GM21786 (cell line): ENCODE measurements around the gene MTCH2.
A peak's percentile ranks its signal among the peaks of the same experiment; 100 is the strongest.
"Not testable (repeated sequence)": the region's sequence is repeated elsewhere in the genome, so short reads cannot be mapped to it uniquely, and the experiment has no call there.

Experiments
- ATAC-seq: cut with Tn5 transposase; IDR thresholded peaks from one replicate; pipeline ENCODE4 v1.9.1; 2021; ENCODE audit not compliant: unreplicated experiment

Gene MTCH2

DNA sequence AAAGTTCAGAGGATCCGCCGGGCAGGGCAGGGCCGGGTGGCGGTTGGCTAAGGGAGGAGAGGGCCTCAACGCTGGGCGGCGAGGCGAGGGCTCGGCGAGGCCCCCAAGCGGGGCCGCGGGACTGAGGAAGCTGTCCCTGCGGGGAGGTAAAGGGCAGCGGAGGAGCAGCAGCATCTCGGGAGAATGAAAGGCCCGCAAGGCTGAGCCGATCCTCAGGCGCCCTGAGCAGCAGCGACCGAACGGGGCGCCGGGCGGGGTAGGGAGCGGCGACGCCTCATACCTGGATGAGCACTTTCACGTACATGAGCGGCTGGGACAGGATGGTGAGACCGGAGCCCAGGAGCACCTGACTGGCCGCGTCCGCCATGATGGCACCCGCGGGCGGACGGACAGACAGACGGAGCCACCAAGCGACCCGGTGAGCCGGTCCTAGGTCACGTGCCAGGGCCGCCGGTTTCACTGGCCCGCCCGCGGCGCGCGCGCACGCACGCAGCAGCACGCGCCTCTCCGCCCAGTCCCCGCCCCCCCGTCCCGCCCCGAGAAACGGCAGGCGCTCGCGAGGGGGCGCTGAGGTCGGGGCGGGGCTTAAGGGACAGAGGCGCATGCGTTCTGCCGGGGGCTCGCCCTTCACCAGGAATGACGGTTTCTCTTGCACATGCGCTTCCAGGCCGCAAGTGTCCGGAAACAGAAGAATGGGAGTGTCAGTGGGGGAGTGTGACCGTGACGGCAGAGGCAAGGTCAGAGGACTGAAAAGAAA lies at the start of gene MTCH2:
TSS of gene MTCH2 (minus strand) at position 461 of the 757 bp plus-strand sequence. CDS start at position 367, 94 bp downstream.
- ATAC-seq: peak; percentile 87

DNA sequence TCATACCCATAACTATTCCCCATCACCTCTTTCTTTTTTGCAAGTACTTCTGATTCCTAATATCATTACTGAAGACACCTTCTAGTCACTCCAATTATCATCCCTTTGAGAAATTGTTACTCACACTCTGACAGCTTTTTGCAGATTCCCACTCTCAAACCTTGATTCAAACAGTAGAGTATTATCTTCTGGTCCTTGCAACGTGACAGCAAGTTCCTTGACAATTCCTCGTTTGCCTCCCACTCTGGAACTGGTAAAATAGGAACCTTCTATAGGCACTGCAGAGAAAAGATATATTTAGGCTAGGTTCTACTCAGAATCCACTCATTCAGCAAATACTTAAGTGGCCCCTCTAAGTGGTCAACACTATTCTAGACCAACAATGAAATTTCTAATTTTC lies 49.6 kb upstream of the MTCH2 start:
- no peak for ATAC-seq

GRCh38 chr11:47689480-47689879 lies 47.1 kb upstream of the MTCH2 start:
- no peak for ATAC-seq

DNA sequence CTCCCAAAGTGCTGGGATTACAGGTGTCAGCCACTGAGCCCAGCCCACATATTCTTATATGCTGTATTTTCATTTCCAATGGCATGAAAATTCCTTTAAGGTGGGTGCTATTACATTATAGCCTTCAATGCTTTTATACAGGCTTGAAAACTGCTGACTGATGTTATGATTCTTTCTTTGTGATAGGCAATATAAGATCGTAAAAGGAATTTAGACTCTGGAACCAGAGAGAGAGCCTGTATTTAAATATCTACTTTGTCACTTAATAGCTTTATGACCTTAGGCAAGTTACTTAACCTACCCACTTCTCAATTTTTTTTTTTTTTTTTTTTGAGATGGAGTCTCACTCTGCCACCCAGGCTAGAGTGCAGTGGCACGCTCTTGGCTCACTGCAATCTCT lies 46.6 kb upstream of the MTCH2 start:
- no peak for ATAC-seq

DNA sequence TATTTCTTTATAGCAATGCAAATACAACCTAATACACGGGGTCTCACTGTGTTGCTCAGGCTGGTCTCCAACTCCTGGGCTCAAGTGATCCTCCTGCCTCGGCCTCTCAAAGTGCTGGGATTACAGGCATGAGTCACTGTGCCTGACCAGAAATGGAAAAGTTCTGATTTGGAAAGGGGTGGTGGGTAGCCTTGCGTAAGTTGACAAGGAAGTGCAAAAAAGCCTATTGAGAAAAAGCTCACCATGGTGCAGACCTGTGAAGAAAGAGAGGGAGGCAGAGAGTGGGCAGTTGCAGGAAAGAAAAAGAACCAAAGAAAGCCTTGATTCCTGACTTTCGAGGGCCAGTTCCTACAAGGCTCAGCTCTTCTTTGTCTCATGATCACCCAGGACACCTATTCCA lies 45.8 kb upstream of the MTCH2 start:
- no peak for ATAC-seq

DNA sequence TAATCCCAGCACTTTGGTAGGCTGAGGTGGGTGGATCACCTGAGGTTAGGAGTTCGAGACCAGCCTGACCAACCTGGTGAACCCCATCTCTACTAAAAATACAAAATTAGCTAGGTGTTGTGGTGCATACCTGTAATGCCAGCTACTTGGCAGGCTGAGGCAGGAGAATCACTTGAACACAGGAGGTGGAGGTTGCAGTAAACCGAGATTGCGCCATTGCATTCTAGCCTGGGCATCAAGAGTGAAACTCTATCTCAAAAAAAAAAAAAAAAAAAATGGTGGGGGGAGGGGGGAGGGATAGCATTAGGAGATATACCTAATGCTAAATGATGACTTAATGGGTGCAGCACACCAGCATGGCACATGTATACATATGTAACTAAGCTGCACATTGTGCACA lies 44.3 kb upstream of the MTCH2 start:
- ATAC-seq: not testable (repeated sequence)

DNA sequence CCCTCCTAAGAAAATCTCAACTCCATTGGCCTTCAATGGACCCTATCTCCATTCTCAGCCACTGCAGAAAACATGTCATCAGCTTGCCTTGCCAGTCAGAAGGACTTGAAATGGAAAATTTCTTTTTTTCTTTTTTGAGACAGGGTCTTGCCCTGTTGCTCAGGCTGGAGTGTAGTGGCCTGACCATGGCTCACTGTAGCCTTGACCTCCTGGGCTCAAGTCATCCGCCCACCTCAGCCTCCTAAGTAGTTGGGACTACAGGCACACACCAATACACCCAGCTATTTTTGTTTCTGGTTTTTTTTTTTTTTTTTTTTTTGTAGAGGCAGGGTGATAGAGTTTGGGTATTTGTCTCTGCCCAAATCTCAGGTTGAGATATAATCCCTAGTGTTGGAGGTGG lies 43.8 kb upstream of the MTCH2 start:
- ATAC-seq: no peak

GRCh38 chr11:47675851-47676250 lies 33.5 kb upstream of the MTCH2 start:
- no peak for ATAC-seq

GRCh38 chr11:47672283-47672730 lies 29.9 kb upstream of the MTCH2 start:
- ATAC-seq: no peak

DNA sequence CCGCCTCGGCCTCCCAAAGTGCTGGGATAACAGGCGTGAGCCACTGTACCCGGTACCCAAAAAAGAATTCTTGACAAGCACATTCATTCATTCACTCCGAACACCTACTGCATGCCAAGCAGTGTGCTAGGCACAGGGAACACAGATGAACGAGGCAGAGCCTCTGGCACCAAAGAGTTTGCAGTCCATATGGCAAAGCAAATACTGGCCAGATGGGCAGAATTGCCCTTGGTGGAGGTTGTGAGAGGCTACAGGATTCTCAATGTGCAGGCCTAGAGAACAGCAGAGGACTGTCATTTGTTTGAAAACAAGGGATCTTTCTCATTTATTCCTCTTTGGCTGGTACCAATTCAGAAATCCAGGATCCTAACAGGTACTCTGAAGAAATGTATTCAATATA lies 27.5 kb upstream of the MTCH2 start:
- no peak for ATAC-seq

DNA sequence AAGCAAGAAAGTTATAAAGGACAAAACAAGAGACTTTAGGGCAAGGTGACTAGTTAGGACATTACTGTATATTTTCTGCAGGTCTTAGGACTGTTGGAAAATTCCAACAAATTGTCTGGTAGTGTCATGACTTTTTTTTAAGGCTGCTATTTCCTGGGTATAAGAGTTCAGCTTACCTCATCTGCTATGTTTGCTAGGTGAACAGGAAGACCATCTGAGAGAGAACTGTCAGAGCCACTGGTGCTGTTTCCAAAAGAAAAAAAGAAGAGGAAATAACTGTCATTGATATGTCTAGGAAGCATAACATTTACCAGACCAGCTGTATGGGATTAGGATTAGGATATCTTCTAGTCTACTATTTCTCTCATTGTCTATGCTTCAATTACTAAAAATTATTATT lies 26.3 kb upstream of the MTCH2 start:
- no peak for ATAC-seq

GRCh38 chr11:47667555-47667954 lies 25.2 kb upstream of the MTCH2 start:
- ATAC-seq: no peak

DNA sequence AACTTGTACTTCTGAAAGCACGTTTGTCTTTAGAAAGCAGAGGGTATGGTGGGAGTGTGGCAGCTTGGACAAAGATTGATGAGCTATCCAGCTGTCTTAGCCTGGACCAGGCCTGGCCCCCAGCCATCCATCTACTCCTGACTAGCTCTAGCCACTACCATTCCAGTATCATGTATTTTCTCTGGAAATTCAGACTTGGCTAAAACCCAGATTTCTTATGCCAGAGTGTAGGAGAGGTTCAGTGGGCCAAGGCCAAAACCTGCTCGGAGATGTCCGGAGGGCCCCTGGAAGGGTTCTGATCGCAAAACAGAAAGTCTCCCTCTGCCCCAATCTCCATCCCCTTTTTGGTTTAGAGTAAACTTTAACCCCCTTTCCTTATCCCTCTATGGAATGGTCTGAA lies 24.8 kb upstream of the MTCH2 start:
- no peak for ATAC-seq

DNA sequence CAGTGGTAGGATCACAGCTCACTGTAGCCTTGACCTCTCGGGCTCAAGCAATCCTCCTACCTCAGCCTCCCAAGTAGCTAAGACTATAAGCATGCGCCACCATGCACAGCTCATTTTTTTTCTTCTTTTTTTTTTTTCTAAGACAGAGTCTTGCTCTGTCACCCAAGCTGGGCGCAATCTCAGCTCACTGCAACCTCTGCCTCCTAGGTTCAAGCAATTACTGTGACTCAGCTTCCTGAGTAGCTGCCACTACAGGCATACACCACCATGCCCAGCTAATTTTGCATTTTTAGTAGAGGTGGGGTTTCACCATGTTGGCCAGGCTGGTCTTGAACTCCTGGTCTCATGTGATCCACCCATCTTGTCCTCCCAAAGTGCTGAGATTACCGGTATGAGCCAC lies 22.6 kb upstream of the MTCH2 start:
- ATAC-seq: not testable (repeated sequence)

DNA sequence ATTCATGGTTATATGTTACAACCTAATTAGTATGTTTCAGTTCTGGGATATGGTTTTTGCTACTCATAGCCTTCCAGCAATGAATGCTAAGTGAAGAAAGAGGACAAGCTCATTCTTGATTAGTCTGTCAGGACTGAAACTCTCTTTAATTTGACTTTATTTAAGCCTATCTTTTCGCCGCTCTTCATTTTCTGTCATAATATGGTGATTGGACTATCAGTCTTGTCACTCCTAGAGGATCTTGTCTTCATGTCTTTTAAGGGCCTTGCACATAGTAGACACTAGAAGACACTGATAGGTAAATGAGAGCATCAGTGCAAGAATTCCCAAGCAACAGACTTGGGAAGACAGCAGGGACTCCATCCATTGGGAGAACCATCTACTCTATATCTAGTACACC lies 18.9 kb upstream of the MTCH2 start:
- ATAC-seq: no peak

DNA sequence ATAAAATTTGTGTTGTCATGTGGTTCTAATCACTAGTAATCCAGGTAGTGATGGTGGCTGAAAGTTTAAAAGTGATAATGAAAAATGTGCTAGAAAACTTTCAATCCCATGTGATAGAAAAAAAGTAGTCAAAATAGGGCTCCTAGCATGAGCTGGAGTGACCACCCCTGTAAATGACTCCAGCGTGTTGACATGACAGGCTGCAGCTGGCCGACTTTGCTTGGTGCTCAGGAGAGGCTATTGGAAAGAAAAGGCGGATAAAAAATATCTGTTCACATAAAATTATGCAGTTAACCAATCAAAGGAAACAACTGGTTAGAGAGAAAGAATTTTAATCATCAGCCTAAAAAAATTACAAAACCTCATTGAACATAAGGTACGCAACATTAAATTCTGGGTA lies 16.9 kb upstream of the MTCH2 start:
- ATAC-seq: no peak

DNA sequence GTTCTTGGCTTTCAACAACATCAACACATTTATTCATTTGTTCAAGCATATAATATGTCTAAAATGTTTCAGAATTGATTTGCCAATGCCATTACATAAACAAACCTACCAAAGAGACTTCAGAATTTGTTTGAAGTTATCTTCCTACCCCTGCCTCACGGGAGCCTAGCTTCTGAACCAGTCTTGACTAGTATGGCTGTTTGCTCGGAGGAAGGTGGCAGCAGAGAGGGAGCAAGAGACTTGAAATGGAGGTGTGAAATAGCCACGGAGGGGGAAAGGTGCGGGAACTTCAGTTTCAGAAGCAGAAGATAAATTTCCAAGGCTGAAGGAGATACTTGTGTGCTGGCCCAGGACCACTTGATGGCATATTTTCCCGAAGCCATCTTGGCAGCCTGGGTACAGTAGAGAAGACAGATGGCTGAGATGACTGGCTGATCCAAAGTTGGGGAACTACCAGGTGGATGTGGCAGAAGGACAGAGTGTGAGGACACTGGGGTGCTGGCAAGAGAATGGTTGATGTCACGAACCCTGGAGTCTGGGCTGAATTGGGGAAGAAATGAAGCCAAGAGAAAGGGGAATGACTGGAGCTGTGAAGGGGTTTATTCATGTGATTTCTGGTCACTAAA lies 14.0 kb upstream of the MTCH2 start:
- no peak for ATAC-seq

DNA sequence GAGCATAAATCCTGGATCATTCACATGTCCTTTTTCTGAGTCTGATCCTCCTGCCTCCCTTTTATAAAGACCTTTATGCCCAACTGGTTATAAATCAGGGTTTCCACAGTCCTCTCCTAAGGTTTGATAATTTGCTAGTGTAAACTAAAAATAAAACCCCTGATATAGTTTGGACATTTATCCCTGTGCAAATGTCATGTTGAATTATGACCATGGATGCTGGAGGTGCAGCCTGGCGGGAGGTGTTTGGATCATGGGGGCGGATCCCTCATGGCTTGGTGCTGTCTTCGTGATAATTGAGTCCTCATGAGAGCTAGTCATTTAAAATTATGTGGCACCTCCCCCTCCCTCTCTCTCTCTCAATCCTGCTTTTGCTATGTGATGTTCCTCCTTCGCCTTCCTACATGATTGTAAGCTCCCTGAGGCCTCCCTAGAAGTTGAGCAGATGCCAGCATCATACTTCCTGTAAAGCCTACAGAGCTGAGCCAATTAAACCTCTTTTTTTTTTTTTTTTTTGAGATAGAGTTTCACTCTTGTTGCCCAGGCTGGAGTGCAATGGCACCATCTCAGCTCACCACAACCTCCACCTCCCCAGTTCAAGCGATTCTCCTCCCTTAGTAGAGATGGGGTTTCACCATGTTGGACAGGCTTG lies 9.6 kb upstream of the MTCH2 start:
- ATAC-seq: no peak

- no peak for ATAC-seq
These were observed 6.9 kb upstream of the MTCH2 start for GRCh38 chr11:47649276-47649675.

DNA sequence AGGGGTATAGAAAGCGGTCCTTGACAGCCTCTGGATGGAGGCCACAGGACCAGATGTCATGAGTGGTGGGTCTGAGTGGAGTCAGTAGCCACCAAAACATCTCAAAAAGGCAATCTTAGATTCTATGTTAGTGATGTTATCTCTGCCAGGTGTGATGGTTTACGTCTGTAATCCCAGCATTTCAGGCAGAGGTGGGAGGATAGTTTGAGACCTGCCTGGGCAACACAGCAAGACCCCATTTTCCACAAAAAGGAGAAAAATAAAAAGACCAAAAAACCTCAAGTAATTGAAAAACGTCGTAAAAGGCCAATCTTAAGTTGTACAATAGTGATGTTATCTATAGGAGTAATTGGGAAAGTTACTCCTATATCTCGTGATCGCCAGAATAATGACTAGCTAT lies 3.7 kb upstream of the MTCH2 start:
- no peak for ATAC-seq

DNA sequence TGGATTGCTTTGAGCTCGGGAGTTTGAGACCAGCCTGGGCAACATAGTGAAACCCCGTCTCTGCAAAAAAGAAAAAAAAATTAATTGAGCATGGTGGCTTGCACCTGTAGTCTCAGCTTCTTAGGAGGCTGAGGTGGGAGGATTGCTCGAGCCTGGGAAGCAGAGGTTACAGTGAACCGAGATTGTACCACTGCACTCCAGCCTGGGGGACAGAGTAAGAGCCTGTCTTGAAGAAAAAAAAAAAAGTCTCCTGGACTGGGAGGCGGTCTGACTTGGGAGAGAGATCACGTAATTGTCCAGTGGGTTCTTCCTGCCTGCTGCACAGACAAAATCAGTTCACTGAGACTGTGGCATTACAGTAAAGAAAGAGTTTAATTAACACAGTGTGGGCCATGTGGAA lies 3.1 kb upstream of the MTCH2 start:
- no peak for ATAC-seq

DNA sequence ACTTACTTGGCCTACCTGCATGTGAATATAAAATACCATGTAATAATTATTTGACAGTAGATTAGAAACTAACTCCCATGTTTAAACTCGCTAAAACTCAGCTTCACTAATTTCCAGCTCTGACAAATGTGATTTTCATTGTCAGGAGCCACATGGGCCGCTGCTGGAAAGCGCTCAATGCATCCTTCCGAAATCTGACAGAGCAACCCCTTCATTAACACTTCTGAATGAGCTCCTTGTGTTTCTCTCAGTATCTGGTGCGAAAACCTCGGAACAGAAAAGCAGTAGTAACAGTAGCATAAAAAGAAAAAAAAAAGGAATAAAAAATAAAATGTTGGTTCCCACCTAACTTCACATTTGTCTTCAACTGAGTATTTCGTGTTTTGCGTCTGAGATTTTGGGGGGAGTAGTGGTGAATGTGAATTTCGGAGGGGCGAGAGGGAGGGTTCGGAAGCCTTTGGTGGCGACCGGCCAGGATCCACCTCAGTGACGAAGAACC lies 710 bp downstream of the MTCH2 start:
- ATAC-seq: no peak
